SK-N-SH (cell line): ENCODE measurements around the gene MAPK12. TPM values are rescaled to one million over a fixed set of nuclear protein-coding genes. Genes with fewer than 3 reads are reported as not detected.
"Not testable (repeated sequence)": the region's sequence is repeated elsewhere in the genome, so short reads cannot be mapped to it uniquely, and the experiment has no call there.

Experiments
- CTCF ChIA-PET: fragments of 300-600, 350-600 bp; formaldehyde crosslinking; extraction: SDS; loops from one replicate; lab custom pipeline; 2021; lab: Yijun Ruan, JAX
- POLR2A ChIA-PET: fragments of 350-600 bp; sonication (Branson Sonifier 250); formaldehyde crosslinking; extraction: SDS; loops from one replicate; lab custom pipeline; 2020; ENCODE audit warnings: antibody characterized with exemption, inconsistent platforms; lab: Yijun Ruan, JAX
- DNase-seq: peaks from one replicate; pipeline ENCODE4 v3.0.0; 2012
- H2AFZ ChIP-seq: fragments of 200-600 bp; sonication (generic); 2 replicates; pipeline ENCODE4 v1.8.1; 2016; ENCODE audit warnings: antibody characterized with exemption, mild to moderate bottlenecking, low read depth
- H3F3A ChIP-seq: fragments of 200-600 bp; sonication (generic); replicated peaks from 2 replicates; pipeline ENCODE3; 2016; ENCODE audit warnings: antibody characterized with exemption, mild to moderate bottlenecking; ENCODE audit not compliant: insufficient read depth
- H3K27ac ChIP-seq, 2 experiments: fragments of 200-500 bp in 1 of 2; fragments of 200-600 bp in 1 of 2; sonication (Bioruptor generic) in 1 of 2; sonication (generic), shearing (Covaris generic) in 1 of 2; 2 replicates each; pipeline versions ENCODE4 v1.5.1 to v1.6.1; 2014 to 2016; ENCODE audit warnings: low read depth in 2 of 2, inconsistent platforms in 1 of 2, low read length in 1 of 2, mild to moderate bottlenecking in 1 of 2, mixed read lengths in 1 of 2
- H3K27me3 ChIP-seq: fragments of 200-600 bp; sonication (generic), shearing (Covaris generic); 2 replicates; pipeline ENCODE4 v1.6.1; 2016; ENCODE audit warnings: mixed run types; ENCODE audit not compliant: insufficient read depth
- H3K36me3 ChIP-seq, 2 experiments: fragments of 200-500 bp in 1 of 2; fragments of 200-600 bp in 1 of 2; sonication (Bioruptor generic) in 1 of 2; sonication (generic) in 1 of 2; replicated peaks in 1 of 2; 2 replicates each; pipeline versions ENCODE3 to v1.5.1; 2014 to 2016; ENCODE audit warnings: low read length in 1 of 2, mild to moderate bottlenecking in 1 of 2; ENCODE audit not compliant: insufficient read depth in 2 of 2, control insufficient read depth in 1 of 2
- H3K4me1 ChIP-seq, 2 experiments: fragments of 200-500 bp in 1 of 2; fragments of 200-600 bp in 1 of 2; sonication (Bioruptor generic) in 1 of 2; sonication (generic), shearing (Covaris generic) in 1 of 2; 2 replicates each; pipeline versions ENCODE4 v1.5.1 to v1.6.1; 2014 to 2016; ENCODE audit warnings: low read depth in 1 of 2, low read length in 1 of 2, mixed run types in 1 of 2; ENCODE audit not compliant: insufficient read depth in 2 of 2, control insufficient read depth in 1 of 2
- H3K4me2 ChIP-seq: fragments of 200-600 bp; sonication (generic), shearing (Covaris generic); 2 replicates; pipeline ENCODE4 v1.6.1; 2017; ENCODE audit warnings: mixed run types
- H3K4me3 ChIP-seq, 2 experiments: fragments of 200-500 bp in 1 of 2; fragments of 200-600 bp in 1 of 2; sonication (Bioruptor generic) in 1 of 2; sonication (generic), shearing (Covaris generic) in 1 of 2; 2 replicates each; pipeline versions ENCODE4 v1.5.1 to v1.8.1; 2014 to 2016; ENCODE audit warnings: low read depth in 2 of 2, inconsistent platforms in 1 of 2, low read length in 1 of 2, mild to moderate bottlenecking in 1 of 2, mixed read lengths in 1 of 2, moderate library complexity in 1 of 2
- H3K79me2 ChIP-seq: fragments of 200-600 bp; sonication (generic); 2 replicates; pipeline ENCODE4 v1.8.1; 2017; ENCODE audit warnings: mild to moderate bottlenecking; ENCODE audit not compliant: insufficient read depth
- H3K9ac ChIP-seq: fragments of 200-600 bp; sonication (generic); 2 replicates; pipeline ENCODE4 v1.6.1; 2017; ENCODE audit warnings: mixed run types
- H3K9me2 ChIP-seq: fragments of 200-600 bp; sonication (generic); 2 replicates; pipeline ENCODE4 v1.6.1; 2017; ENCODE audit warnings: mixed run types
- H3K9me3 ChIP-seq: fragments of 200-600 bp; sonication (generic); 2 replicates; pipeline ENCODE4 v1.6.1; 2017; ENCODE audit warnings: mixed run types, mild to moderate bottlenecking, moderate library complexity
- H4K20me1 ChIP-seq: fragments of 200-600 bp; sonication (generic); 2 replicates; pipeline ENCODE4 v1.6.1; 2017; ENCODE audit warnings: mild to moderate bottlenecking, mixed run types; ENCODE audit not compliant: insufficient read depth
- ELF1 ChIP-seq: IDR thresholded peaks from 2 replicates; pipeline ENCODE4 v1.4.0; 2012
- EP300 ChIP-seq, 2 experiments: IDR thresholded peaks; 2 replicates each; pipeline versions ENCODE4 v1.4.0 to v1.6.1; 2012; ENCODE audit warnings: borderline replicate concordance in 1 of 2, low read depth in 1 of 2, low read length in 1 of 2
- FOXM1 ChIP-seq: IDR thresholded peaks from 2 replicates; pipeline ENCODE4 v1.4.0; 2012; ENCODE audit warnings: low read depth, mild to moderate bottlenecking
- GABPA ChIP-seq: IDR thresholded peaks from 2 replicates; pipeline ENCODE4 v1.4.0; 2012; ENCODE audit warnings: low read depth, mild to moderate bottlenecking
- NFIC ChIP-seq: IDR thresholded peaks from 2 replicates; pipeline ENCODE4 v1.4.0; 2012; ENCODE audit warnings: borderline replicate concordance
- RAD21 ChIP-seq: IDR thresholded peaks from 2 replicates; pipeline ENCODE4 v1.6.1; 2012; ENCODE audit warnings: mild to moderate bottlenecking, low read length
- RCOR1 ChIP-seq: fragments of 150-350 bp; IDR thresholded peaks from 2 replicates; pipeline ENCODE4 v1.6.1; 2017; ENCODE audit warnings: antibody characterized with exemption, low read length
- REST ChIP-seq: IDR thresholded peaks from 2 replicates; pipeline ENCODE4 v1.6.1; 2012; ENCODE audit warnings: mild to moderate bottlenecking, low read depth, low read length, moderate library complexity
- RFX5 ChIP-seq: IDR thresholded peaks from 2 replicates; pipeline ENCODE4 v1.6.1; 2012; ENCODE audit warnings: mild to moderate bottlenecking, improper control_type of control experiment, low read length
- SIN3A ChIP-seq: IDR thresholded peaks from 2 replicates; pipeline ENCODE4 v1.6.1; 2012; ENCODE audit warnings: low read depth, mild to moderate bottlenecking, low read length, moderate library complexity, borderline replicate concordance
- SMC3 ChIP-seq: IDR thresholded peaks from 2 replicates; pipeline ENCODE4 v1.6.1; 2012; ENCODE audit warnings: low read depth, low read length, improper control_type of control experiment
- TAF1 ChIP-seq: IDR thresholded peaks from 2 replicates; pipeline ENCODE4 v1.6.1; 2012; ENCODE audit warnings: low read depth, mild to moderate bottlenecking, low read length, moderate library complexity, borderline replicate concordance
- TCF12 ChIP-seq: IDR thresholded peaks from 2 replicates; pipeline ENCODE4 v1.4.0; 2012
- WGBS: methylation state at CpG from one replicate; pipeline ENCODE4 v1.1.6; 2017; ENCODE audit warnings: low lambda C conversion rate; 5-methylcytosine and 5-hydroxymethylcytosine counted together
- polyA plus RNA-seq, 3 experiments: library from polyadenylated mRNA; depleted of rRNA; stranded (reverse); fragments of >200 nt; gene quantifications; 2 replicates each; pipeline ENCODE4 v1.2.3, GENCODE V29; 2012
- TF ChIP-seq, protein P1 (sequence below): IDR thresholded peaks from 2 replicates; pipeline ENCODE4 v1.4.0; 2012; ENCODE audit warnings: low read depth, borderline replicate concordance
- TF ChIP-seq, protein P2 (sequence below): IDR thresholded peaks from 2 replicates; pipeline ENCODE4 v1.4.0; 2012; ENCODE audit warnings: low read depth, borderline replicate concordance
- TF ChIP-seq, protein P3 (sequence below): fragments of 150-350 bp; IDR thresholded peaks from 2 replicates; pipeline ENCODE4 v1.6.1; 2017; ENCODE audit warnings: antibody characterized with exemption, low read length, low read depth, borderline replicate concordance
- TF ChIP-seq, protein P4 (sequence below): fragments of 150-350 bp; IDR thresholded peaks from 2 replicates; pipeline ENCODE4 v1.6.1; 2016; ENCODE audit warnings: mild to moderate bottlenecking, low read depth, low read length

Gene MAPK12
- polyA plus RNA-seq, 1 of the 3 experiments (the other 2 are of a cell fraction) = 118 TPM

GRCh38 chr22:50205781-50206569 lies 55.5 kb downstream of the MAPK12 start (continued):
- TF ChIP-seq, protein P1, sequence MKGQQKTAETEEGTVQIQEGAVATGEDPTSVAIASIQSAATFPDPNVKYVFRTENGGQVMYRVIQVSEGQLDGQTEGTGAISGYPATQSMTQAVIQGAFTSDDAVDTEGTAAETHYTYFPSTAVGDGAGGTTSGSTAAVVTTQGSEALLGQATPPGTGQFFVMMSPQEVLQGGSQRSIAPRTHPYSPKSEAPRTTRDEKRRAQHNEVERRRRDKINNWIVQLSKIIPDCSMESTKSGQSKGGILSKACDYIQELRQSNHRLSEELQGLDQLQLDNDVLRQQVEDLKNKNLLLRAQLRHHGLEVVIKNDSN = no peak
- TF ChIP-seq NFIC = no peak
- TF ChIP-seq GABPA = no peak
- TF ChIP-seq SMC3 = no peak
- TF ChIP-seq RCOR1 = no peak
- no peak for TF ChIP-seq RFX5
- no peak for TF ChIP-seq RAD21

- H3K27ac ChIP-seq, H3K4me3 ChIP-seq, H3K9ac ChIP-seq, H3K4me2 ChIP-seq, H3K9me2 ChIP-seq, POLR2A ChIA-PET, DNase-seq, H3F3A ChIP-seq, H3K4me1 ChIP-seq, H3K27me3 ChIP-seq, H3K9me3 ChIP-seq, H2AFZ ChIP-seq: not testable (repeated sequence)
- peaks cover 11% of the 10 kb centered on the region for H4K20me1 ChIP-seq
- WGBS = 92% methylated on average over 9 of the region's 9 CpGs
- H3K79me2 ChIP-seq = peaks cover 38% of the 10 kb centered on the region
- H3K36me3 ChIP-seq = peaks cover 18 to 24% of the 10 kb centered on the region in 2 experiments
- CTCF ChIA-PET = interaction anchor here (0.5 to 2.8 kb wide), 3 partner anchors 14 to 342 kb away, joined by 3 to 13 read pairs (median 3); no protein-coding TSS in a partner anchor
Observed at GRCh38 chr22:50204998-50205397, 56.5 kb downstream of the MAPK12 start.

- H3K27me3 ChIP-seq = no peaks in the 10 kb centered on the region
- peaks cover 10% of the 10 kb centered on the region for H4K20me1 ChIP-seq
- H3K9me2 ChIP-seq = no peaks in the 10 kb centered on the region
- no peak overlapping the region for H3K4me3 ChIP-seq
- ChIA-PET POLR2A (no interaction called here), CTCF (interaction anchor here (0.5 to 2.8 kb wide), 4 partner anchors 14 to 341 kb away, joined by 3 to 13 read pairs (median 4); no protein-coding TSS in a partner anchor)
- no peak overlapping the region for H3K27ac ChIP-seq
- no peak overlapping the region for H2AFZ ChIP-seq
- no peak for DNase-seq
- peaks cover 0 to 13% of the 10 kb centered on the region in 2 experiments; a peak in 1 of 4 replicates for H3K4me1 ChIP-seq
- 98% methylated on average over 7 of the region's 7 CpGs for WGBS
- no peaks in the 10 kb centered on the region for H3K9me3 ChIP-seq
- H3F3A ChIP-seq = peaks cover 4% of the 10 kb centered on the region
- H3K36me3 ChIP-seq = peaks cover 18 to 24% of the 10 kb centered on the region in 2 experiments
- H3K4me2 ChIP-seq = no peak overlapping the region
- no peak overlapping the region for H3K9ac ChIP-seq
- peaks cover 37% of the 10 kb centered on the region for H3K79me2 ChIP-seq
- TF ChIP-seq TCF12 = no peak
- TF ChIP-seq, protein P2, sequence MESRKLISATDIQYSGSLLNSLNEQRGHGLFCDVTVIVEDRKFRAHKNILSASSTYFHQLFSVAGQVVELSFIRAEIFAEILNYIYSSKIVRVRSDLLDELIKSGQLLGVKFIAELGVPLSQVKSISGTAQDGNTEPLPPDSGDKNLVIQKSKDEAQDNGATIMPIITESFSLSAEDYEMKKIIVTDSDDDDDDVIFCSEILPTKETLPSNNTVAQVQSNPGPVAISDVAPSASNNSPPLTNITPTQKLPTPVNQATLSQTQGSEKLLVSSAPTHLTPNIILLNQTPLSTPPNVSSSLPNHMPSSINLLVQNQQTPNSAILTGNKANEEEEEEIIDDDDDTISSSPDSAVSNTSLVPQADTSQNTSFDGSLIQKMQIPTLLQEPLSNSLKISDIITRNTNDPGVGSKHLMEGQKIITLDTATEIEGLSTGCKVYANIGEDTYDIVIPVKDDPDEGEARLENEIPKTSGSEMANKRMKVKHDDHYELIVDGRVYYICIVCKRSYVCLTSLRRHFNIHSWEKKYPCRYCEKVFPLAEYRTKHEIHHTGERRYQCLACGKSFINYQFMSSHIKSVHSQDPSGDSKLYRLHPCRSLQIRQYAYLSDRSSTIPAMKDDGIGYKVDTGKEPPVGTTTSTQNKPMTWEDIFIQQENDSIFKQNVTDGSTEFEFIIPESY = no peak
- TF ChIP-seq EP300 (IDR thresholded peaks at IDR 0.05; ENCODE audit: borderline replicate concordance in 1 of 2, low read depth in 1 of 2, low read length in 1 of 2) = no peak
- TF ChIP-seq FOXM1 = no peak
- TF ChIP-seq ELF1 = no peak
- no peak for TF ChIP-seq REST
- TF ChIP-seq, protein P3, sequence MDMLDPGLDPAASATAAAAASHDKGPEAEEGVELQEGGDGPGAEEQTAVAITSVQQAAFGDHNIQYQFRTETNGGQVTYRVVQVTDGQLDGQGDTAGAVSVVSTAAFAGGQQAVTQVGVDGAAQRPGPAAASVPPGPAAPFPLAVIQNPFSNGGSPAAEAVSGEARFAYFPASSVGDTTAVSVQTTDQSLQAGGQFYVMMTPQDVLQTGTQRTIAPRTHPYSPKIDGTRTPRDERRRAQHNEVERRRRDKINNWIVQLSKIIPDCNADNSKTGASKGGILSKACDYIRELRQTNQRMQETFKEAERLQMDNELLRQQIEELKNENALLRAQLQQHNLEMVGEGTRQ = no peak
- TF ChIP-seq, protein P4, sequence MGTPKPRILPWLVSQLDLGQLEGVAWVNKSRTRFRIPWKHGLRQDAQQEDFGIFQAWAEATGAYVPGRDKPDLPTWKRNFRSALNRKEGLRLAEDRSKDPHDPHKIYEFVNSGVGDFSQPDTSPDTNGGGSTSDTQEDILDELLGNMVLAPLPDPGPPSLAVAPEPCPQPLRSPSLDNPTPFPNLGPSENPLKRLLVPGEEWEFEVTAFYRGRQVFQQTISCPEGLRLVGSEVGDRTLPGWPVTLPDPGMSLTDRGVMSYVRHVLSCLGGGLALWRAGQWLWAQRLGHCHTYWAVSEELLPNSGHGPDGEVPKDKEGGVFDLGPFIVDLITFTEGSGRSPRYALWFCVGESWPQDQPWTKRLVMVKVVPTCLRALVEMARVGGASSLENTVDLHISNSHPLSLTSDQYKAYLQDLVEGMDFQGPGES = no peak
- TF ChIP-seq SIN3A = no peak
- no peak for TF ChIP-seq TAF1
Observed at GRCh38 chr22:50204571-50204970, 56.9 kb downstream of the MAPK12 start.
